Measurements from ENCODE around the gene KHDC3L. TPM values are rescaled to one million over a fixed set of nuclear protein-coding genes. Genes with fewer than 3 reads are reported as not detected.

KHDC3L gene
- total RNA-seq, 2 experiments from 2014 or later: not detected

DNA sequence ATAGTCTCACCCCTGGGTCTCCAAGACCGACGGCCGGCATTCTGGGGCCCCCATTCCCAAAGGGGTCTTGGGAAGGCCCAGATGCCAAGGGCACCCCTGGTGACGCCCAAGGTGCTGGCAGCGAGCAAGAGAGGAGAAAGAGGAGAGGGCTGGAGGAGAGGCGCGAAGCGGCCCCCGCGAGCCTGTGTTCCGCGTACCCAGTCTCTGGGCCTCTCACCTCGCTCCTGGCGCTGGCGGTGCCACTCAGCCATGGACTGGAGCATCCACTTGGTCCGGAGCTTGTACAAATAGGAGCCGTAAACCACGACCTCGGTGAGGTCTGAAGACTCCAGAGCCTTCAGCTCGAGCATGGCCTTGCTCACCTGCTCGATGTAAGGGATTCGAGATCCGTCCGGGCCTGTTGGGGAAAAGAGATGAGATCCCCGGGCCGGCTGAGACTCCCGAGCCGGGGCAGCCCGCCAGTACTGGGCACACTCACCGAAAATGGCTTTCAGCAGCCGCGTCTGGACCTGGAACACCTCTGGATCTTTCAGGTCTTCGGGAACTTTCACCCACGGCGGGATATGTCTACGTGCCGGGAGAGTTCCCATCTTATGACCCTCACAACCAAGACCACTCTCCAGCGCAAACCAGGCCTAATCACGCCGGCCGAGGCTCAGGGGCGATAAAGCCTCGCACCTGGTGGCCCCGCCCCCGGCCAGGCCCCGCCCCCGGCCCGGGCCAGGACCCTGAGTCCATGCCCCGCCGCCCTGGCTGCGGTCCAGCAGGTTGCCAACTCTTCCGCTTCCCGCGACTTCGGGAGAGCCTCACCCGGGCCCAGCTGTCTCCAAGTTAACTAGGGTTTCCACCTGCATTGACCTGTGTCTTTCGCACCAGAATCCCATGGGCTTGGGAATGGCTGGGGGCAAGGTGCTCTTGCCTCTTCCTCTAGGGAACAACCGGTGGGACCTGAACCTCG is 8.5 kb upstream of the KHDC3L start, which contains the start of gene DPPA5:
Gene DPPA5, minus strand, starts transcription at position 641 of the 958 bp plus-strand sequence. Its CDS starts 51 bp downstream, at position 590.
- no peaks in the 10 kb centered on the region for H3K4me1 Mint-ChIP-seq
- POLR2A ChIA-PET: no interaction called here
- H3K9me3 Mint-ChIP-seq: no peaks in the 10 kb centered on the region
- no peaks in the 10 kb centered on the region for H3K36me3 Mint-ChIP-seq
- H3K4me3 Mint-ChIP-seq: no peak within 1 kb of the TSS
- DNase-seq (no peak), ATAC-seq (ENCODE audit: low read depth) (no peak)
- H3K27ac Mint-ChIP-seq: no peak within 1 kb of the TSS
- H3K27me3 Mint-ChIP-seq: peaks cover 39% of the 10 kb centered on the region

DNA sequence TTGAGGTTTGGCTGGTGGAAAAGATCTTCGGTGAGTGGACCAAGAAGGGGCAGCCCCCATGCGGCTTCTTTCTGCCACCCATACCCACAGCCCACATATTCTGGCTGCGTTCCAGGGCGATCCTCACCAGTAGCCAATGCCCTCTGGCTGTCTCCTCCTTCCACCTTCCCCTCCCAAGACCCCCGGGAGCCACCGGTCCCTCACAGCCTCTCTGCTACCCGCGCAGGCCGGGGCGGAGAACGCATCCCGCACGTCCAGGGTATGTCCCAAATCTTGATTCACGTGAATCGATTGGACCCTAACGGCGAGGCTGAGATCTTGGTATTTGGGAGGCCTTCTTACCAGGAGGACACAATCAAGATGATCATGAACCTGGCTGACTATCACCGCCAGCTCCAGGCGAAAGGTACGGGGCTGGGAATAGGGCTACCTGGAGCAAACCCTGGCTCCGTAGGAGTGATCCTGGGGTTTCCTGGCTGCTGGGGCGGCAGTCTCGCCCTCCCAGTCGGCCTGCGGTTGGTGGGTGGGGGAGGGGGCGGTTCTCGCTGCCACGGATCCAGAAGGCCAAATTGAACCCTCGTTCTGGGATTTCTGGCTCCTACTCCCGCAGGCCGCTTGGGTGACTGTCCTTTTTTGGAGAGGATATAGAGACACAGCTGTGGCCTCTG is 545 bp downstream of the KHDC3L start:
- Mint-ChIP-seq H3K27me3 (peaks cover 5% of the 10 kb centered on the region), H3K27ac (no peak overlapping the region), H3K4me3 (no peak overlapping the region), H3K4me1 (no peaks in the 10 kb centered on the region), H3K36me3 (no peaks in the 10 kb centered on the region), H3K9me3 (no peaks in the 10 kb centered on the region)
- ATAC-seq (ENCODE audit: low read depth) (no peak), DNase-seq (no peak)
- POLR2A ChIA-PET: no interaction called here

GRCh38 chr6:73363537-73363875 is 1.0 kb downstream of the KHDC3L start:
- H3K36me3 Mint-ChIP-seq: no peaks in the 10 kb centered on the region
- POLR2A ChIA-PET: no interaction called here

GRCh38 chr6:73364121-73364520 is 1.7 kb downstream of the KHDC3L start:
- Mint-ChIP-seq H3K4me3 (no peak overlapping the region), H3K27me3 (peaks cover 5% of the 10 kb centered on the region), H3K9me3 (no peaks in the 10 kb centered on the region), H3K4me1 (no peaks in the 10 kb centered on the region), H3K36me3 (no peaks in the 10 kb centered on the region), H3K27ac (no peak overlapping the region)
- ATAC-seq (ENCODE audit: low read depth) (no peak), DNase-seq (no peak)
- POLR2A ChIA-PET: no interaction called here

More at GRCh38 chr6:73363537-73363875, 1.0 kb downstream of the KHDC3L start:
- Mint-ChIP-seq H3K4me1 (no peaks in the 10 kb centered on the region), H3K9me3 (no peaks in the 10 kb centered on the region), H3K27ac (no peak overlapping the region), H3K27me3 (peaks cover 5% of the 10 kb centered on the region), H3K4me3 (no peak overlapping the region)
- no peak for DNase-seq
- no peak for ATAC-seq (ENCODE audit: low read depth)

DNA sequence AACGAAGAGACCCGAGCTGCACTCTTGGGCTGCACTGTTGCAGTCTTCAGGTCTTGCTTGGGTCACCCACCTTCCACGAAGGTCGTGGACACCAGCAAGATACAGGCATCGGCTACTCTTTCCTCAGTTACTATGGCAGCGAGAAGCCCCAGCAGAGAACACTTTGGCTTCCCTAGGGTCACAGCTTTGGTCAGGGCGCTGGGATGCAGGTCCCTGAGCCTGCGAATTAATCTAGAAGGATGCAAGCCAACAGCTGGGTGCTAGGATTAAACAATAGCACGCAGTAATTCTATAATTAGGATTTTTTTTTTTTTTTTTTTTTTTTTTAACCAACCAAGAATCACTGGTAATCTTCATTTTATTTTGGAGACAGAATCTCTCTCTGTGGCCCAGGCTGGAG is 2.1 kb downstream of the KHDC3L start:
- ATAC-seq (ENCODE audit: low read depth) (no peak), DNase-seq (no peak)
- no peaks in the 10 kb centered on the region for H3K4me1 Mint-ChIP-seq
- POLR2A ChIA-PET: no interaction called here
- peaks cover 5% of the 10 kb centered on the region for H3K27me3 Mint-ChIP-seq
- H3K9me3 Mint-ChIP-seq: no peaks in the 10 kb centered on the region
- no peak overlapping the region for H3K4me3 Mint-ChIP-seq
- H3K27ac Mint-ChIP-seq: no peak overlapping the region
- no peaks in the 10 kb centered on the region for H3K36me3 Mint-ChIP-seq

DNA sequence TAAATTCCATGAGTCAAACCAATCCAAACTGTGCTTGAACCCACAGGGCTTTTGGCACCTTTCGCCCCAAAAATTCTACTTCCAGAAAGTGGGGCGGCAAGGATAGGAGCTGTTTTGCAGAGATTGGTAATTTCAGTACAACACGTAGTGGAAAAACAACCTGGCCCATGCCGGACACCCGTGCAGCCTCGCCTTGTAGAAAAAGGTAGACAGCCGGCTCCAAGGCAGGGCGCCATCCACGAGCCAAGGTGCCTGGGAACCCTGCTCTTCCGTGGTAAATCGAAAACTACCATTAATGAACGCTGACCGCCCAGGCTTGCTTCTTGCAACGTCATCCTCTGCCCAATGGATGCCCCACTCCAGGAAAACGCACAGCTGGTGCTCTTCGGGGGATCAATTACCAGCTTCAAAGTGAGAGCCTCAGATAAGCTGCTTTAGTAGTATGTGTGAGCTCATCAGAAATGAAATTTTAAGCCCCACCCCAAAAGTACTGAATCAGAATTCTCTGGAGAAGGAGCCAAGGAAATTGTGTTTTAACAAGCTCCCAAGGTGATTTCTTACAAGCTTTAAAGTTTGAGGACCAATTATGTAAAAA is 5.4 kb downstream of the KHDC3L start:
- Mint-ChIP-seq H3K27me3 (peaks cover 5% of the 10 kb centered on the region), H3K9me3 (peaks cover 3% of the 10 kb centered on the region), H3K36me3 (no peaks in the 10 kb centered on the region), H3K4me3 (no peak overlapping the region), H3K27ac (no peak overlapping the region), H3K4me1 (no peaks in the 10 kb centered on the region)
- DNase-seq: no peak
- no peak for ATAC-seq (ENCODE audit: low read depth)
- POLR2A ChIA-PET: no interaction called here

DNA sequence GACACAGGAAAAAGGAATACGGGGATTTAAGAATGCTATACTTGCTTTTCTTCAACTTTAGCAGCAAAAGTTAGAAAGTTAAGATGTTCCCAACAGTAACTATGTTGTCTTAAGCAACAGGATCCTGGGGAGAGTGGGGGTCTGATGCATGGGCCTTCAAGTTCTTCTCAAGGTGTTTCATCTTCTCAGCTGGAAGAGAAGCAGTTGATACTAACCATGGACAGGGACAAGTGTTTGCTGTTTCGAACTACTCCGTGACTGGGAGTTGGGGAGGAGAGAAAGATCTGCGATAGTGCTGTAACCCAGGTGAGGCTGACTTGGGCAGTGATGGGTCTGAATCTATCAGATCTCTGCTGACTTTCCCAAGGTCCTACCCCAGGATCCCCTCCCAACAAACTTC is 6.2 kb downstream of the KHDC3L start:
- POLR2A ChIA-PET: no interaction called here
- ATAC-seq (ENCODE audit: low read depth) (no peak), DNase-seq (no peak)
- Mint-ChIP-seq H3K9me3 (peaks cover 3% of the 10 kb centered on the region), H3K27ac (no peak overlapping the region), H3K4me1 (no peaks in the 10 kb centered on the region), H3K4me3 (no peak overlapping the region), H3K36me3 (no peaks in the 10 kb centered on the region), H3K27me3 (peaks cover 5% of the 10 kb centered on the region)

- POLR2A ChIA-PET: no interaction called here
Measured at GRCh38 chr6:73369157-73369556, 6.7 kb downstream of the KHDC3L start.

GRCh38 chr6:73369563-73369962 is 7.1 kb downstream of the KHDC3L start, which contains the start of gene OOEP:
Gene OOEP (minus strand): TSS chr6:73369897. CDS start chr6:73369792, 105 bp downstream.
- peaks cover 5% of the 10 kb centered on the region for H3K27me3 Mint-ChIP-seq
- DNase-seq (no peak), ATAC-seq (ENCODE audit: low read depth) (no peak)
- H3K4me1 Mint-ChIP-seq: no peaks in the 10 kb centered on the region
- no peak within 1 kb of the TSS for H3K4me3 Mint-ChIP-seq
- no peak within 1 kb of the TSS for H3K27ac Mint-ChIP-seq
- no peaks in the 10 kb centered on the region for H3K36me3 Mint-ChIP-seq
- POLR2A ChIA-PET: no interaction called here
- H3K9me3 Mint-ChIP-seq: peaks cover 3% of the 10 kb centered on the region

More at GRCh38 chr6:73369157-73369556, 6.7 kb downstream of the KHDC3L start:
- H3K36me3 Mint-ChIP-seq: no peaks in the 10 kb centered on the region
- no peak overlapping the region for H3K4me3 Mint-ChIP-seq
- ATAC-seq (ENCODE audit: low read depth) (no peak), DNase-seq (no peak)
- H3K4me1 Mint-ChIP-seq: no peaks in the 10 kb centered on the region
- peaks cover 5% of the 10 kb centered on the region for H3K27me3 Mint-ChIP-seq
- H3K27ac Mint-ChIP-seq: no peak overlapping the region
- H3K9me3 Mint-ChIP-seq: peaks cover 3% of the 10 kb centered on the region

DNA sequence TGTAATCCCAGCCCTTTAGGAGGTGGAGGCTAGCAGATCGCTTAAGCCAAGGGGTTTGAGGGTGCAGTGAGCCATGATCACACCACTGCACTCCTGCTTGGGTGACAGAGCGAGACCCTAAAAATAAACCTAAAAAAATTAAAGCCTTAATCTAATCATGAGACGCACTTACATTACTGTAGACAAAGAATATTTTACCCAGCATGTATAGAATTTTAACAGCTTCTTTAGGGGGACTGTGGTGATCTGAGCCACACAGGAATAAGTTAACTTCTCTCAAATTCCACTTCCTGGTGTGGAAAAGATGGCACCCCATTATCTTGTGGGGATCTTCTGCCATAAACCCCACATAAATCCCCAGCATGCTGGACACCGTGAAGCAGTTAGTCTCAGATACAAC is 9.5 kb downstream of the KHDC3L start:
- POLR2A ChIA-PET: no interaction called here
- H3K9me3 Mint-ChIP-seq: peaks cover 3% of the 10 kb centered on the region
- no peak overlapping the region for H3K27ac Mint-ChIP-seq
- no peak overlapping the region for H3K4me3 Mint-ChIP-seq
- H3K27me3 Mint-ChIP-seq: no peaks in the 10 kb centered on the region
- DNase-seq: no peak
- H3K36me3 Mint-ChIP-seq: no peaks in the 10 kb centered on the region
- no peak for ATAC-seq (ENCODE audit: low read depth)
- H3K4me1 Mint-ChIP-seq: no peaks in the 10 kb centered on the region

DNA sequence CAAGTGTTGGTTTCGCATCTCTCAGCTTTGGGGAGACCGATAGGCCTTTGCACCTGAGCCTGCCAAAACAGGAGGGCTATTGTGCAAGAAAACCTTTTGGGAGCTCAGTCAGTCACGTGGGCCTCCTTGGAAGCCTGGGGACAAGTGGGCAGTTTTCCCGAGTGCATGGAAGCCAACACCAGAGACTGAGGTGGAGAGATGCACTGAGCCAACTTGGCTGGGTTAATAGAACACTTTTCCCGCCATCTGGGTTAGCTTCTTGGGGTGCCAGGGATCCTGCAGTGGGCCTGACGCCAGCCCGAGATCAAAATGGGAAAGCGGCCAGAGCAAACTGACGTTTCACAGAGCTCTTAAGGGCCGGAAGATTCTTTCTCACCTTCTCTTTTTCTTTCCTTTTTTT is 10.1 kb downstream of the KHDC3L start:
- H3K27me3 Mint-ChIP-seq: no peaks in the 10 kb centered on the region
- H3K36me3 Mint-ChIP-seq: no peaks in the 10 kb centered on the region
- no peaks in the 10 kb centered on the region for H3K4me1 Mint-ChIP-seq
- peaks cover 3% of the 10 kb centered on the region for H3K9me3 Mint-ChIP-seq
- no peak overlapping the region for H3K4me3 Mint-ChIP-seq
- POLR2A ChIA-PET: interaction anchor here (0.5 kb wide), 1 partner anchor 116 kb away, joined by 3 read pairs; no protein-coding TSS in a partner anchor
- H3K27ac Mint-ChIP-seq: no peak overlapping the region
- no peak for ATAC-seq (ENCODE audit: low read depth)
- DNase-seq: no peak

DNA sequence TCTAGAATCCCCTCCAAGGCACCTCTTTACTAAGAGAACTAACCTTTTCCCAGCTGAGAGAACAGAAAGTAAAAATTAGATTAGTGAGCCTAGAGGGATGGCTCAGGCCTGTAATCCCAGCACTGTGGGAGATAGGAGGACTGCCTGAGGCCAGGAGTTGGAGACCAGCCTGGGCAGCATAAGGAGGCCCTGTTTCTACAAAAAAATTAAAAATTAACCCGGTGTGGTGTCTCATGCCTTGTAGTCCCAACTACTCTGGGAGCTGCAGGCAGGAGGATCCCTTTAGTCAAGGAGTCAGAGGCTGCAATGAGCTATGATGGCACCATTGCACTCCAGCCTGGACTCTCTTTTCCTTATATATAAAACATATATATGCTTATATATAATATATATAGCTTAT is 12.8 kb downstream of the KHDC3L start:
- DNase-seq: no peak
- no peak for ATAC-seq (ENCODE audit: low read depth)
- no peak overlapping the region for H3K4me3 Mint-ChIP-seq
- H3K9me3 Mint-ChIP-seq: peaks cover 3% of the 10 kb centered on the region
- no peaks in the 10 kb centered on the region for H3K27me3 Mint-ChIP-seq
- no peaks in the 10 kb centered on the region for H3K36me3 Mint-ChIP-seq
- POLR2A ChIA-PET: interaction anchor here (0.7 to 1.4 kb wide), 2 partner anchors 9 to 13 kb away, joined by 3 read pairs; no protein-coding TSS in a partner anchor
- no peak overlapping the region for H3K27ac Mint-ChIP-seq
- no peaks in the 10 kb centered on the region for H3K4me1 Mint-ChIP-seq

GRCh38 chr6:73377225-73377624 is 14.8 kb downstream of the KHDC3L start:
- H3K27me3 Mint-ChIP-seq: peaks cover 2% of the 10 kb centered on the region
- ATAC-seq (ENCODE audit: low read depth): no peak
- DNase-seq: no peak
- no peaks in the 10 kb centered on the region for H3K4me1 Mint-ChIP-seq
- POLR2A ChIA-PET: no interaction called here
- no peak overlapping the region for H3K27ac Mint-ChIP-seq
- H3K4me3 Mint-ChIP-seq: no peak overlapping the region
- H3K36me3 Mint-ChIP-seq: no peaks in the 10 kb centered on the region
- peaks cover 2% of the 10 kb centered on the region for H3K9me3 Mint-ChIP-seq
